ENCODE measurements around the gene TMEM50B. TPM values are rescaled to one million over a fixed set of nuclear protein-coding genes. Genes with fewer than 3 reads are reported as not detected.

The TMEM50B gene
- polyA plus RNA-seq, 1 donor: 52.7 TPM

DNA sequence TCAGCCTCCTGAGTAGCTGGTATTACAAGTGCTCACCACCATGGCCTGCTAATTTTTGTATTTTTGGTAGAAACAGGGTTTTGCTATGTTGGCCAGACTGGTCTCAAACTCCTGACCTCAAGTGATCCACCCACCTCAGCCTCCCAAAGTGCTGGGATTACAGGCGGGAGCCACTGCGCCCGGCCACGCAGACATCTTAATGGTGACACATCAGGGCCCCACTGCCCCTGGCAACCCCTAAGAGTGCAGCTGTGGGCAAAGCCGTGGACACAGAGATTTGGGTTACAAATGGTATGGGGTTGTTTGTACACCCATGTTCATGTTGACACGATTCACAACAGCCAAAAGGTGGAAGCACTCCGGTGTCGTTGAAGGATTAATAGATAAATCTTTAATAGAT lies 46.8 kb downstream of the TMEM50B start:
- no peaks in the 10 kb centered on the region for H3K4me1 ChIP-seq (ENCODE audit: control insufficient read depth, insufficient read depth, low read length)
- WGBS (ENCODE audit: insufficient coverage, low lambda C conversion rate): no CpG with 5 or more reads among the region's 8 CpGs
- H3K36me3 ChIP-seq (ENCODE audit: control insufficient read depth, insufficient read depth, low read length): peaks cover 88% of the 10 kb centered on the region
- H3K27me3 ChIP-seq (ENCODE audit: control insufficient read depth, insufficient read depth, low read length): no peaks in the 10 kb centered on the region
- H3K4me3 ChIP-seq (ENCODE audit: low read length): no peak overlapping the region
- H3K27ac ChIP-seq (ENCODE audit: low read length): no peak overlapping the region
- no peaks in the 10 kb centered on the region for H3K9me3 ChIP-seq (ENCODE audit: control insufficient read depth, low read depth, low read length)
- DNase-seq: no peak

DNA sequence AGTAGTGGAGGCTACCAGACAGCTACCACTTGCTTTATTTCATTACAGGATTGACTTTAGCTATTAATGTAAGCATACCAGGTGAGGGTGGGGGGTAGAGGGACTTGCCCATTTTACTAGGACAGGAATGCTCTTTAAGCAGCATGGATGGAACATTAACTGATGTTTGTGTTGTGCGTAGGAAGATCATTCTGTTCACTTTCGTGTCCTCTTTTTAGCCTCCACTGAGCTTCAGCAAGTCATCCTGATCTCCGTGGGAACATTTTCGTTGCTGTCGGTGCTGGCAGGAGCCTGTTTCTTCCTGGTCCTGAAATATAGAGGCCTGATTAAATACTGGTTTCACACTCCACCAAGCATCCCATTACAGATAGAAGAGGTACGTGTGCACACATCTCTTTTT lies 47.3 kb downstream of the TMEM50B start:
- Histone ChIP-seq H3K4me1 (ENCODE audit: control insufficient read depth, insufficient read depth, low read length) (no peaks in the 10 kb centered on the region), H3K27ac (ENCODE audit: low read length) (no peak overlapping the region), H3K4me3 (ENCODE audit: low read length) (no peak overlapping the region), H3K27me3 (ENCODE audit: control insufficient read depth, insufficient read depth, low read length) (no peaks in the 10 kb centered on the region), H3K9me3 (ENCODE audit: control insufficient read depth, low read depth, low read length) (no peaks in the 10 kb centered on the region), H3K36me3 (ENCODE audit: control insufficient read depth, insufficient read depth, low read length) (peaks cover 88% of the 10 kb centered on the region)
- DNase-seq: no peak
- WGBS (ENCODE audit: insufficient coverage, low lambda C conversion rate): no CpG with 5 or more reads among the region's 6 CpGs

DNA sequence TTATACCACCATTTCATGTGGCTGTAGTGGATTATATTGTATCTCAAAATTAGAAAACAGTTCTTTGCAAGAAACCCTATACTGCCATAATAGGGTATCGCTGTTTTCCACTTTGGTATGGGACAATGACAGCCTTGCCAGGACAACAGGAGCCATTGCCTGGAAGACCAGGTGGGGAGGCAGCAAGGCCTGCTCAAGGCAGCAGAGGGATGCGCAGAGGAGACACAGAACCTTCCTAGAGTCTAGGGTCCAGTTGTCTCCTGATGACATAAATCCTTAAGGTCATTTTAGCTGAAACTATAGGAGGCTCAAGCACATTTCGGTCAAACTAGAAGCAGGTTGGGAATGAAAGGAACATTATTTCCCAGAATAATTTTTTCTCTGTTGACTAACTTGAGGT lies 48.9 kb downstream of the TMEM50B start:
- Histone ChIP-seq H3K9me3 (ENCODE audit: control insufficient read depth, low read depth, low read length) (no peaks in the 10 kb centered on the region), H3K4me3 (ENCODE audit: low read length) (no peak overlapping the region), H3K27ac (ENCODE audit: low read length) (no peak overlapping the region), H3K36me3 (ENCODE audit: control insufficient read depth, insufficient read depth, low read length) (peaks cover 90% of the 10 kb centered on the region), H3K4me1 (ENCODE audit: control insufficient read depth, insufficient read depth, low read length) (no peaks in the 10 kb centered on the region), H3K27me3 (ENCODE audit: control insufficient read depth, insufficient read depth, low read length) (no peaks in the 10 kb centered on the region)
- no CpG with 5 or more reads among the region's 3 CpGs for WGBS (ENCODE audit: insufficient coverage, low lambda C conversion rate)
- no peak for DNase-seq

DNA sequence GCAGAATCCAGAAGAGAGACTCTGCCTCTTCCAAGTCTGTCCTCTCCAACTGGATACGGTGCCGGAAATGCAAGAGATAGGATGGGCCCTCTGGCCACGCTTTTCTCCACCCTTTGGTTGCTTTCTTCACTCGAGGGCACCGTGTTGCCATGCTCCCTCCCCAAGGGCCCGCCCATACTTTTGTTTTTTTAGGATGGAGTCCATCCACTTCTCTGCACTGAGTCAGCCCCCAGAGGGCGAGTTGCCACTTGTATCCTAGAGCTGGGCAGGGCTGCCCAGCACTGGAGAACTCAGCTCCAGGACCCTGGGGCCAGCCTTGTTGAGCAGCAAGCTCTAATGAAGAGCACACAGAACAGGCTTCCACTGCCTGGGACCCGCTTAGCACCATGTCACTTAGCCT lies 51.1 kb downstream of the TMEM50B start:
- WGBS (ENCODE audit: insufficient coverage, low lambda C conversion rate): no CpG with 5 or more reads among the region's 8 CpGs

DNA sequence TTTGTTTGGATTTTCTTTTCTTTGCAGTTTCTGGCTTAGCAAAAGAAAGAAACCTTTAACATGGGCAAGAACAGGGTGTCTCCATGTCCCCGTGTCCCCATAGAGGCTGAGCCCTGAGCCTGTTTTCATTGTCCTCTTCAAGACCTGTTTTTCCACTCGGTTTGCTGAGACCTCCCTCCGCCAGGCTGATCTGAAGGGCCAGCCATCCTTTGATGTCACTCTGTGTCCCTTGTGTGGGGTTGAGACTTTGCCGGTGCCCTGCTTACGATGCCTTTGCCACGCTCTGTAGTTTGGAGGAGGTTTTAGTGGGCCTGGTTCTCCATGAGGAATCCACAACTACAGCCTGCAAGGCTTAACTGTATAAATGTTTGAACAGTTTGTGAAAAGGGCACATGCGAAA lies 52.7 kb downstream of the TMEM50B start:
- Histone ChIP-seq H3K27me3 (ENCODE audit: control insufficient read depth, insufficient read depth, low read length) (no peaks in the 10 kb centered on the region), H3K4me3 (ENCODE audit: low read length) (no peak overlapping the region), H3K4me1 (ENCODE audit: control insufficient read depth, insufficient read depth, low read length) (peaks cover 3% of the 10 kb centered on the region), H3K27ac (ENCODE audit: low read length) (no peak overlapping the region), H3K36me3 (ENCODE audit: control insufficient read depth, insufficient read depth, low read length) (peaks cover 86% of the 10 kb centered on the region), H3K9me3 (ENCODE audit: control insufficient read depth, low read depth, low read length) (no peaks in the 10 kb centered on the region)
- DNase-seq: no peak
- no CpG with 5 or more reads among the region's 7 CpGs for WGBS (ENCODE audit: insufficient coverage, low lambda C conversion rate)

More for the DNA sequence above, 51.1 kb downstream of the TMEM50B start:
- no peaks in the 10 kb centered on the region for H3K27me3 ChIP-seq (ENCODE audit: control insufficient read depth, insufficient read depth, low read length)
- H3K4me1 ChIP-seq (ENCODE audit: control insufficient read depth, insufficient read depth, low read length): peaks cover 3% of the 10 kb centered on the region
- H3K27ac ChIP-seq (ENCODE audit: low read length): no peak overlapping the region
- H3K36me3 ChIP-seq (ENCODE audit: control insufficient read depth, insufficient read depth, low read length): peaks cover 95% of the 10 kb centered on the region
- H3K4me3 ChIP-seq (ENCODE audit: low read length): no peak overlapping the region
- no peak for DNase-seq
- no peaks in the 10 kb centered on the region for H3K9me3 ChIP-seq (ENCODE audit: control insufficient read depth, low read depth, low read length)

DNA sequence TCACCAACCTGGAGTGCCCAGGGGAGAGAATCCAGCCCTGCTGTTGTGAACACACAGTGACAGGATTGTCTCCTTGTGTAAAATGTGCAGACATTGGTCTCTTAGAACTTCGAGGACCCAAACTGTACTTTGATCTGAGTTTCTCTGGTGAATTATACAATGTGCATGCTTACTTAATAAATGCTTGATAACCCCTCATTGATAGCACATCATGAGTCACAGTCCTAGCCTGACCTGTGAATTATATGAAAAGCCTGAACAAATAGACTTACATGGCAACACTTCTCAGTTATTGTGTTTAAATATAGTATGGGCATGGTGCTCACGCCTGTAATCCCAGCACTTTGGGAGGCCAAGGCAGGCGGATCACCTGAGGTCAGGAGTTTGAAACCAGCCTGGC lies 53.9 kb downstream of the TMEM50B start:
- no CpG with 5 or more reads among the region's 3 CpGs for WGBS (ENCODE audit: insufficient coverage, low lambda C conversion rate)
- no peak overlapping the region for H3K4me3 ChIP-seq (ENCODE audit: low read length)
- H3K27ac ChIP-seq (ENCODE audit: low read length): no peak overlapping the region
- H3K36me3 ChIP-seq (ENCODE audit: control insufficient read depth, insufficient read depth, low read length): peaks cover 83% of the 10 kb centered on the region
- DNase-seq: peak in 1 of 2 donors; percentile 60
- no peaks in the 10 kb centered on the region for H3K27me3 ChIP-seq (ENCODE audit: control insufficient read depth, insufficient read depth, low read length)
- no peaks in the 10 kb centered on the region for H3K9me3 ChIP-seq (ENCODE audit: control insufficient read depth, low read depth, low read length)
- H3K4me1 ChIP-seq (ENCODE audit: control insufficient read depth, insufficient read depth, low read length): peaks cover 3% of the 10 kb centered on the region

DNA sequence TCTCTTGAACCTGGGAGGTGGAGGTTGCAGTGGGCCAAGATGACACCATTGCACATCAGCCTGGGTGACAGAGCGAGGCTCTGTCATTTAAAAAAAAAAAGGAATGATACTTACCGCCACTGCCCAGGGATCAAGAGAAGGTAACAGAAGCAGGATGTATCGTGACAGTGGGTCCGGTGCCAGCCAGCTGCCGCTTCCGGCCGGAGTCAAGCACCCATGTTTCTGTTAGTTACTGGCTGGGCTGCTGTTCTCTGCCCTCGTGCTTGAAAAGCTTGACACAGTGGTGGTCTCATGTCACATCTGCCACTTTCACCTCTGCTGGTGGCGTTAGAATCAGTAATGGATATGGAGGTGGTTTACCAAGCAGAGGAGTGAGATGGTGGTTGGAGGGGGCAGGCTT lies 55.6 kb downstream of the TMEM50B start:
- no CpG with 5 or more reads among the region's 9 CpGs for WGBS (ENCODE audit: insufficient coverage, low lambda C conversion rate)
- peaks cover 78% of the 10 kb centered on the region for H3K36me3 ChIP-seq (ENCODE audit: control insufficient read depth, insufficient read depth, low read length)

DNA sequence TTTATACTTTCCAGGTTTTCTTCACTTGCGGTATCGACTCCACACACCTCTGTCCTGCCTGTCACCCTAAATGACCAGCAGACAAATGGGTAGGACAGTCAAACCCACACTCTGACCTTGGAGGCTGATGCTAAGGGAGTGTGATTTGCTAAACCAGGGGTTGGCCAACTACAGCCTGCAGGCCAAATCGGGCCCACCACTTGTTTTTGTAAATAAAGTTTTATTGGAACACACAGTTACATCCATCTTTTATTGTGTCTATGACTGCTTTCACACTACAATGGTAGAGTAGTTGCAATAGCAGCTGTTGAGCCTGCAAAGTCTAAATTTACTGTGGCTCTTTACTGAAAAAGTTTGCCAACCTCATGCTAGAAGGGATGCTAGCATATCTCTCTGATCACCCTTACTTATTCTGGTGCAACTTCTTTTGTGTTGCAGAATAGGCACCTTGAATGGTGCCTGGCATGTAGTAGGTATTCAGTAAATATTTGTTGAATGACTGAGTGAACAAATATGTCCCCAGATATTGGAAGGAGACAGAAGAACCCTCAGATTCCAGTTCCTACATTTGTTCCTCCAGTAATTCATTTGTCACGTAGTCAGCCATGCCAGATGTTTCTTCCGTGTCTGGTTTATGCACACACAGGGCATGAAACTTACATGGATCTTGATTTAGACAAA lies 57.9 kb downstream of the TMEM50B start:
- no CpG with 5 or more reads among the region's 5 CpGs for WGBS (ENCODE audit: insufficient coverage, low lambda C conversion rate)
- peaks cover 68% of the 10 kb centered on the region for H3K36me3 ChIP-seq (ENCODE audit: control insufficient read depth, insufficient read depth, low read length)
- DNase-seq: no peak

More for the DNA sequence above, 55.6 kb downstream of the TMEM50B start:
- DNase-seq: no peak
- Histone ChIP-seq H3K4me1 (ENCODE audit: control insufficient read depth, insufficient read depth, low read length) (peaks cover 3% of the 10 kb centered on the region), H3K4me3 (ENCODE audit: low read length) (no peak overlapping the region), H3K9me3 (ENCODE audit: control insufficient read depth, low read depth, low read length) (no peaks in the 10 kb centered on the region), H3K27ac (ENCODE audit: low read length) (no peak overlapping the region), H3K27me3 (ENCODE audit: control insufficient read depth, insufficient read depth, low read length) (no peaks in the 10 kb centered on the region)

DNA sequence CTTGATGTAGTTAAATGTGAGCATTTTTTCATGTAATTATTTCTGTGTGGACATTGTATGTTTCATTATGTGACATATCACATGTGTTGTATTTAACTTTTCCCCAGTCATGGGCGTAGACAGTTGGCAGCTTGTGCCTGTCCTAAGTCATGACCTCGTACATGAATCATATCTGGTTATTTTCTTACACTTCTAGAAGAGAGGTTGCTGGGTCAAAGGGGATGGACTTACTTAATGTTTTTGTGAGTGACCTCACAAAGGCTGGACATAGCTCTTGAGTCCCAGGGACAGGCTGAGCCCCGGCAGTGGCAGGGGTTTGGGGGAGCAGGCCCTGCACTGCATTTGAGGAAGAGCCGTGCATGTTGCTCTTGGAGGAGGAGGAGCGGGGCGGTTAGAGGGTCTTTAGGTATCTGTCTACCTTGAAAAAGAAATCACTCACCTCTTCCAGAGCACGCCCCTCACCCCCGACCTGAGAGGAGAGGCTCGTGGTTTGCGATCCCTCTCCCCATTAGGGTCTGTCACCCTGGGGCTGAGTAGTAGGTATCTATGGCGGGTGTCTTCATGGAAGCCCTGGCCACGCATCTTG lies 60.1 kb downstream of the TMEM50B start:
- peaks cover 13% of the 10 kb centered on the region for H3K4me1 ChIP-seq (ENCODE audit: control insufficient read depth, insufficient read depth, low read length)
- WGBS (ENCODE audit: insufficient coverage, low lambda C conversion rate): no CpG with 5 or more reads among the region's 12 CpGs
- no peak overlapping the region for H3K4me3 ChIP-seq (ENCODE audit: low read length)
- no peaks in the 10 kb centered on the region for H3K9me3 ChIP-seq (ENCODE audit: control insufficient read depth, low read depth, low read length)
- H3K36me3 ChIP-seq (ENCODE audit: control insufficient read depth, insufficient read depth, low read length): peaks cover 67% of the 10 kb centered on the region
- no peaks in the 10 kb centered on the region for H3K27me3 ChIP-seq (ENCODE audit: control insufficient read depth, insufficient read depth, low read length)
- H3K27ac ChIP-seq (ENCODE audit: low read length): no peak overlapping the region
- no peak for DNase-seq

More for the DNA sequence above, 57.9 kb downstream of the TMEM50B start:
- Histone ChIP-seq H3K27me3 (ENCODE audit: control insufficient read depth, insufficient read depth, low read length) (no peaks in the 10 kb centered on the region), H3K27ac (ENCODE audit: low read length) (no peak overlapping the region), H3K9me3 (ENCODE audit: control insufficient read depth, low read depth, low read length) (no peaks in the 10 kb centered on the region), H3K4me1 (ENCODE audit: control insufficient read depth, insufficient read depth, low read length) (peaks cover 3% of the 10 kb centered on the region), H3K4me3 (ENCODE audit: low read length) (no peak overlapping the region)

DNA sequence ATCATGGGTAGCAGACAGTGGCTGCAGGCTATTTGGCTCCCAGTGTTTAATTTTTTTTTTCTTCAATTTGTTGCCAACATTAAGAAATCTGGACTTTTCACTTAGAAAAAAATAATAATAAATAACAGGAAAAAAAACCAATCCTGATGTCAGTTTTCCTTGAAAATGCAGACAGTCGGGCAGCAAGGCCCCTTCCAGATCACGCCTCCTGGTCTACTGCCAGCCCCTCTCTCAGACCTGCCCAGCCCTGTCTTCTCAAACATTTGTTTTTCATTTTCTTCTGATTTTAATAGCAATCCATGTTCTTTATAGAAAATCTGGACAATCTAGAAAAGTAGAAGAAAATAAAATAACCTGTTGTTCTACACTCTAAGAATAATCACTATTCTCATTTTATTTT lies 61.1 kb downstream of the TMEM50B start:
- WGBS (ENCODE audit: insufficient coverage, low lambda C conversion rate): no CpG with 5 or more reads among the region's 2 CpGs
- Histone ChIP-seq H3K27ac (ENCODE audit: low read length) (no peak overlapping the region), H3K4me3 (ENCODE audit: low read length) (no peak overlapping the region), H3K9me3 (ENCODE audit: control insufficient read depth, low read depth, low read length) (no peaks in the 10 kb centered on the region), H3K27me3 (ENCODE audit: control insufficient read depth, insufficient read depth, low read length) (no peaks in the 10 kb centered on the region), H3K4me1 (ENCODE audit: control insufficient read depth, insufficient read depth, low read length) (peaks cover 22% of the 10 kb centered on the region), H3K36me3 (ENCODE audit: control insufficient read depth, insufficient read depth, low read length) (peaks cover 66% of the 10 kb centered on the region)
- DNase-seq: no peak

DNA sequence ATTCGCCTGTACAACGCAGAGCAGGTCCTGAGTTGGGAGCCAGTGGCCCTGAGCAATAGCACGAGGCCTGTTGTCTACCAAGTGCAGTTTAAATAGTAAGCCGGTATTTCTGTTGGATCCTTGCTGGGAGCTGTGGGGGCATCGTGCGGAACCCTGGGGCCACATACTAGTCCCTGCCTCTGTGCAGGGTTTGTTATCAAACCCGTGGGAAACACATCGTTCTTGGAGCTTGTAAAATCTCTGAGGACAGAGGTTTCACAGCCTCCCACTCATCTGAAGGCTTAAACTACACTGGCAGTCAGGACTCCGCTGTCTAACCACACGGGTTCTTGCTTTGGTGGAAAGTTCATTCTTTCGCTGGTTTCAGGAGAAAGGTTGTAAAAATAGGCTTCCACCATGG lies 64.8 kb downstream of the TMEM50B start:
- 93% methylated on average over 2 of the region's 11 CpGs for WGBS (ENCODE audit: insufficient coverage, low lambda C conversion rate)
- H3K4me3 ChIP-seq (ENCODE audit: low read length): no peak overlapping the region
- peak overlapping the region; percentile 89 for H3K27ac ChIP-seq (ENCODE audit: low read length)

More for the DNA sequence above, 64.8 kb downstream of the TMEM50B start:
- Histone ChIP-seq H3K36me3 (ENCODE audit: control insufficient read depth, insufficient read depth, low read length) (peaks cover 55% of the 10 kb centered on the region), H3K27me3 (ENCODE audit: control insufficient read depth, insufficient read depth, low read length) (no peaks in the 10 kb centered on the region), H3K4me1 (ENCODE audit: control insufficient read depth, insufficient read depth, low read length) (peaks cover 51% of the 10 kb centered on the region), H3K9me3 (ENCODE audit: control insufficient read depth, low read depth, low read length) (no peaks in the 10 kb centered on the region)
- DNase-seq: no peak

Measured in large intestine (tissue), 3 donors.